ENCODE results near the gene FNDC11. TPM values are rescaled to one million over a fixed set of nuclear protein-coding genes. Genes with fewer than 3 reads are reported as not detected.

Gene FNDC11
- total and polyA plus RNA-seq, 2 of the 13 experiments (the other 11 are each of a cell fraction or from before 2014, with no cell fraction given), result 0.07 TPM; not detected in 1

DNA sequence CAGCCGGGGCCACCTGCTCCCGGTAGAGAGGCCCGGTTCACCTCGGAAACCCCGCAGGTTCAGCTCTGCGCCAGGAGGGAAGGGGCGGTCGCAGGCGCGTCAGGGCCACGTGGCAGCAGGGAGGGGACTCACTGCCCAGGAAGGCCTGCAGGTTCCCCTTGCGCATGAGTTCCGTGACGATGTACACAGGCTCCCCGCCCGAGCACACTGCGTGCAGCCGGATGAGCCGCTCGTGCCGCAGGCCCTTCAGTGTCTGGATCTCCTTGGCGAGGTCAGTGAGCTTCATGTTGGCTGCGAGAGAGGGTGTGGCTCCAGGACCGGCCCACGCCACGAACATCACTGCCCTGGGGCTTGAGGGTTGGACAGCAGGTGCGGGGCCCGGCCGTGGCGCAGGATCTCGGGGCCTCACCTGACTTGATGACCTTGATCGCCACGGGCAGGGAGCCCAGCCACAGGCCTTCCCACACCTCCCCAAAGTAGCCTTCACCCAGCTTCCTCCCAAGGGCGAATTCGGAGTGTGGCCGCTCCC is 11.9 kb upstream of the FNDC11 start:
- Histone ChIP-seq H3K4me1 (ENCODE audit: insufficient read depth, low read length) (peaks cover 44% of the 10 kb centered on the region), H3K27ac (ENCODE audit: extremely low read length, insufficient read depth, low read length) (no peak overlapping the region), H4K20me1 (ENCODE audit: insufficient read depth, low read length) (no peaks in the 10 kb centered on the region; the same call in 1 of the 2 replicates), H3K9me3 (ENCODE audit: low read length) (no peaks in the 10 kb centered on the region), H3K79me2 (ENCODE audit: insufficient read depth, low read length) (no peaks in the 10 kb centered on the region), H3K36me3 (replicated peaks in 1 of 2; ENCODE audit: control insufficient read depth in 1 of 2, insufficient read depth in 2 of 2, low read length in 2 of 2) (no peaks in the 10 kb centered on the region), H2AFZ (ENCODE audit: low read length) (no peak overlapping the region), H3K9ac (ENCODE audit: insufficient read depth, low read depth, low read length) (no peak overlapping the region), H3K4me3 (replicated peaks in 1 of 3; ENCODE audit: insufficient read depth in 1 of 3, low read depth in 2 of 3, low read length in 3 of 3) (no peak overlapping the region), H3K27me3 (ENCODE audit: control insufficient read depth in 1 of 2, insufficient read depth in 2 of 2, low read length in 2 of 2) (peaks cover 49 to 82% of the 10 kb centered on the region in 2 experiments), H3K4me2 (ENCODE audit: low read depth, low read length) (no peak overlapping the region)
- ChIA-PET POLR2A (interaction anchor here (0.6 kb wide), 1 partner anchor 545 kb away, joined by 3 read pairs; no protein-coding TSS in a partner anchor), CTCF (ENCODE audit: low intra/inter-chr PET ratio, low total read pairs) (no interaction called here)
- intact Hi-C loops (cut with micrococcal nuclease; ENCODE audit: unreplicated experiment), result no loop called here
- in situ Hi-C loops (cut with HindIII; ENCODE audit: extremely low pct_ligation_motif_present, low pct_unique_long_range_greater_than_20kb), result no loop called here
- WGBS (ENCODE audit: low lambda C conversion rate), result 53% methylated on average over 29 of the region's 36 CpGs
- FAIRE-seq, result no peak
- no TSS peak for BruUV-seq (replicated peaks)
- no peak for DNase-seq (ENCODE audit: low spot score)
- ATAC-seq, result no peak
- TF ChIP-seq, protein P1, sequence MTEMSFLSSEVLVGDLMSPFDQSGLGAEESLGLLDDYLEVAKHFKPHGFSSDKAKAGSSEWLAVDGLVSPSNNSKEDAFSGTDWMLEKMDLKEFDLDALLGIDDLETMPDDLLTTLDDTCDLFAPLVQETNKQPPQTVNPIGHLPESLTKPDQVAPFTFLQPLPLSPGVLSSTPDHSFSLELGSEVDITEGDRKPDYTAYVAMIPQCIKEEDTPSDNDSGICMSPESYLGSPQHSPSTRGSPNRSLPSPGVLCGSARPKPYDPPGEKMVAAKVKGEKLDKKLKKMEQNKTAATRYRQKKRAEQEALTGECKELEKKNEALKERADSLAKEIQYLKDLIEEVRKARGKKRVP (CRISPR knock-in tag; IDR thresholded peaks at IDR 0.05), result no peak
- no peak for TF ChIP-seq ATF1 (CRISPR knock-in tag; IDR thresholded peaks at IDR 0.05)
- TF ChIP-seq PITX1 (CRISPR knock-in tag; IDR thresholded peaks at IDR 0.05), result no peak
- TF ChIP-seq, protein P2, sequence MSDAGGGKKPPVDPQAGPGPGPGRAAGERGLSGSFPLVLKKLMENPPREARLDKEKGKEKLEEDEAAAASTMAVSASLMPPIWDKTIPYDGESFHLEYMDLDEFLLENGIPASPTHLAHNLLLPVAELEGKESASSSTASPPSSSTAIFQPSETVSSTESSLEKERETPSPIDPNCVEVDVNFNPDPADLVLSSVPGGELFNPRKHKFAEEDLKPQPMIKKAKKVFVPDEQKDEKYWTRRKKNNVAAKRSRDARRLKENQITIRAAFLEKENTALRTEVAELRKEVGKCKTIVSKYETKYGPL (CRISPR knock-in tag; IDR thresholded peaks at IDR 0.05), result no peak
- TF ChIP-seq, protein P3, sequence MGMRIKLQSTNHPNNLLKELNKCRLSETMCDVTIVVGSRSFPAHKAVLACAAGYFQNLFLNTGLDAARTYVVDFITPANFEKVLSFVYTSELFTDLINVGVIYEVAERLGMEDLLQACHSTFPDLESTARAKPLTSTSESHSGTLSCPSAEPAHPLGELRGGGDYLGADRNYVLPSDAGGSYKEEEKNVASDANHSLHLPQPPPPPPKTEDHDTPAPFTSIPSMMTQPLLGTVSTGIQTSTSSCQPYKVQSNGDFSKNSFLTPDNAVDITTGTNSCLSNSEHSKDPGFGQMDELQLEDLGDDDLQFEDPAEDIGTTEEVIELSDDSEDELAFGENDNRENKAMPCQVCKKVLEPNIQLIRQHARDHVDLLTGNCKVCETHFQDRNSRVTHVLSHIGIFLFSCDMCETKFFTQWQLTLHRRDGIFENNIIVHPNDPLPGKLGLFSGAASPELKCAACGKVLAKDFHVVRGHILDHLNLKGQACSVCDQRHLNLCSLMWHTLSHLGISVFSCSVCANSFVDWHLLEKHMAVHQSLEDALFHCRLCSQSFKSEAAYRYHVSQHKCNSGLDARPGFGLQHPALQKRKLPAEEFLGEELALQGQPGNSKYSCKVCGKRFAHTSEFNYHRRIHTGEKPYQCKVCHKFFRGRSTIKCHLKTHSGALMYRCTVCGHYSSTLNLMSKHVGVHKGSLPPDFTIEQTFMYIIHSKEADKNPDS (CRISPR knock-in tag; IDR thresholded peaks at IDR 0.05), result no peak
- no peak for TF ChIP-seq SRY (CRISPR knock-in tag; IDR thresholded peaks at IDR 0.05)
- no peak for TF ChIP-seq SMAD9 (CRISPR knock-in tag; IDR thresholded peaks at IDR 0.05)
- TF ChIP-seq, protein P4, sequence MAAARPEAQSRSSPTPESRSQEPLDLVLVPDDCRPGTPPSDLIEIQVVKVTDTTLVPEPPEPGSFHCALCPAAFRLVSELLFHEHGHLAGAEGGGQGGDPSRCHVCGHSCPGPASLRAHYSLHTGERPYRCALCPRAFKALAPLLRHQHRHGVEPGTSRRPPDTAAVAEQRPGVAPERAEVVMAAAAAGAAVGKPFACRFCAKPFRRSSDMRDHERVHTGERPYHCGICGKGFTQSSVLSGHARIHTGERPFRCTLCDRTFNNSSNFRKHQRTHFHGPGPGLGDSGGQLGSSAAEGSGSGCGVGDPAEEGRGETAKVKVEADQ (CRISPR knock-in tag; IDR thresholded peaks at IDR 0.05; ENCODE audit: borderline replicate concordance), result no peak
- TF ChIP-seq ZFP41 (CRISPR knock-in tag; IDR thresholded peaks at IDR 0.05; ENCODE audit: borderline replicate concordance), result no peak
- TF ChIP-seq ZNF138 (CRISPR knock-in tag; IDR thresholded peaks at IDR 0.05; ENCODE audit: low read depth), result no peak
- no peak for TF ChIP-seq ZBTB38 (CRISPR knock-in tag; IDR thresholded peaks at IDR 0.05)
- TF ChIP-seq, protein P5, sequence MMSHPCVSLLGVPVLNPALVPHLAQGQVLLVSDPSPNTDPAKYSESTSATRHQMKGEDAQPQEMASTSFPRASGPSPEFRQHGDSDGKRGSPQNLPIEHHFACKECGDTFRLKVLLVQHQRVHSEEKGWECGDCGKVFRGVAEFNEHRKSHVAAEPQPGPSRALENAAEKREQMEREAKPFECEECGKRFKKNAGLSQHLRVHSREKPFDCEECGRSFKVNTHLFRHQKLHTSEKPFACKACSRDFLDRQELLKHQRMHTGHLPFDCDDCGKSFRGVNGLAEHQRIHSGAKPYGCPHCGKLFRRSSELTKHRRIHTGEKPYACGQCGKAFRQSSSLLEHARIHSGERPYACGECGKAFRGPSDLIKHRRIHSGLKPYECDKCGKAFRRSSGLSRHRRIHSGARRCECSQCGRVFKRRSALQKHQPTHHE (CRISPR knock-in tag; IDR thresholded peaks at IDR 0.05; ENCODE audit: borderline replicate concordance), result no peak
- TF ChIP-seq HOXA5 (CRISPR knock-in tag; IDR thresholded peaks at IDR 0.05), result no peak
- TF ChIP-seq, protein P6, sequence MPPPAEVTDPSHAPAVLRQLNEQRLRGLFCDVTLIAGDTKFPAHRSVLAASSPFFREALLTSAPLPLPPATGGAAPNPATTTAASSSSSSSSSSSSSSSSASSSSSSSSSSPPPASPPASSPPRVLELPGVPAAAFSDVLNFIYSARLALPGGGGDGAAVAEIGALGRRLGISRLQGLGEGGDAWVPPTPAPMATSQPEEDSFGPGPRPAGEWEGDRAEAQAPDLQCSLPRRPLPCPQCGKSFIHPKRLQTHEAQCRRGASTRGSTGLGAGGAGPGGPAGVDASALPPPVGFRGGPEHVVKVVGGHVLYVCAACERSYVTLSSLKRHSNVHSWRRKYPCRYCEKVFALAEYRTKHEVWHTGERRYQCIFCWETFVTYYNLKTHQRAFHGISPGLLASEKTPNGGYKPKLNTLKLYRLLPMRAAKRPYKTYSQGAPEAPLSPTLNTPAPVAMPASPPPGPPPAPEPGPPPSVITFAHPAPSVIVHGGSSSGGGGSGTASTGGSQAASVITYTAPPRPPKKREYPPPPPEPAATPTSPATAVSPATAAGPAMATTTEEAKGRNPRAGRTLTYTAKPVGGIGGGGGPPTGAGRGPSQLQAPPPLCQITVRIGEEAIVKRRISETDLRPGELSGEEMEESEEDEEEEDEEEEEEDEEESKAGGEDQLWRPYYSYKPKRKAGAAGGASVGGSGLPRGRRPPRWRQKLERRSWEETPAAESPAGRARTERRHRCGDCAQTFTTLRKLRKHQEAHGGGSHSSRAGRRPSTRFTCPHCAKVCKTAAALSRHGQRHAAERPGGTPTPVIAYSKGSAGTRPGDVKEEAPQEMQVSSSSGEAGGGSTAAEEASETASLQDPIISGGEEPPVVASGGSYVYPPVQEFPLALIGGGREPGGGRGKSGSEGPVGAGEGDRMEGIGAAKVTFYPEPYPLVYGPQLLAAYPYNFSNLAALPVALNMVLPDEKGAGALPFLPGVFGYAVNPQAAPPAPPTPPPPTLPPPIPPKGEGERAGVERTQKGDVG (CRISPR knock-in tag; IDR thresholded peaks at IDR 0.05; ENCODE audit: borderline replicate concordance), result no peak

Measured in HepG2 (cell line).